Measurements from ENCODE around the gene ERF.

DNA sequence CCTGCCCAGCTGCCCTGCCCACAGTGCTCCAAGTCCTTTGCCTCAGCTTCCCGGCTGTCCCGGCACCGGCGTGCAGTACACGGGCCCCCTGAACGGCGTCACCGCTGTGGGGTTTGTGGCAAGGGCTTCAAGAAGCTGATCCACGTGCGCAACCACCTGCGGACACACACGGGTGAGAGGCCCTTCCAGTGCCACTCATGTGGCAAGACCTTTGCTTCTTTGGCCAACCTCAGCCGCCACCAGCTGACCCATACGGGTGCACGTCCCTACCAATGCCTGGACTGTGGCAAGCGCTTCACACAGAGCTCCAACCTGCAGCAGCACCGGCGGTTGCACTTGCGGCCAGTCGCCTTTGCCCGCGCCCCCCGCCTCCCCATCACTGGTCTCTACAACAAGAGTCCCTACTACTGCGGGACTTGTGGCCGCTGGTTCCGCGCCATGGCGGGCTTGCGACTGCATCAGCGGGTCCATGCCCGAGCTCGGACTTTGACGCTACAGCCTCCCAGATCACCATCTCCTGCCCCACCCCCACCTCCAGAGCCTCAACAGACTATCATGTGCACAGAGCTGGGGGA lies 29.1 kb downstream of the ERF start:
- no peak for TF ChIP-seq BHLHE40 (IDR thresholded peaks at IDR 0.05; ENCODE audit: low read depth, low read length)
- TF ChIP-seq, protein P1, sequence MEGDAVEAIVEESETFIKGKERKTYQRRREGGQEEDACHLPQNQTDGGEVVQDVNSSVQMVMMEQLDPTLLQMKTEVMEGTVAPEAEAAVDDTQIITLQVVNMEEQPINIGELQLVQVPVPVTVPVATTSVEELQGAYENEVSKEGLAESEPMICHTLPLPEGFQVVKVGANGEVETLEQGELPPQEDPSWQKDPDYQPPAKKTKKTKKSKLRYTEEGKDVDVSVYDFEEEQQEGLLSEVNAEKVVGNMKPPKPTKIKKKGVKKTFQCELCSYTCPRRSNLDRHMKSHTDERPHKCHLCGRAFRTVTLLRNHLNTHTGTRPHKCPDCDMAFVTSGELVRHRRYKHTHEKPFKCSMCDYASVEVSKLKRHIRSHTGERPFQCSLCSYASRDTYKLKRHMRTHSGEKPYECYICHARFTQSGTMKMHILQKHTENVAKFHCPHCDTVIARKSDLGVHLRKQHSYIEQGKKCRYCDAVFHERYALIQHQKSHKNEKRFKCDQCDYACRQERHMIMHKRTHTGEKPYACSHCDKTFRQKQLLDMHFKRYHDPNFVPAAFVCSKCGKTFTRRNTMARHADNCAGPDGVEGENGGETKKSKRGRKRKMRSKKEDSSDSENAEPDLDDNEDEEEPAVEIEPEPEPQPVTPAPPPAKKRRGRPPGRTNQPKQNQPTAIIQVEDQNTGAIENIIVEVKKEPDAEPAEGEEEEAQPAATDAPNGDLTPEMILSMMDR (conservative IDR thresholded peaks at IDR 0.05; ENCODE audit: low read depth, low read length): no peak
